GM18526 (cell line): ENCODE results near the gene ASAP3.

Experiments used
- POLR2A ChIP-seq: IDR thresholded peaks from 3 replicates; pipeline ENCODE4 v1.6.1; 2011; ENCODE audit not compliant: insufficient read length; ENCODE audit errors: extremely low read depth

The ASAP3 gene

GRCh38 chr1:23389837-23390321 lies 94.1 kb downstream of the ASAP3 start:
- TF ChIP-seq POLR2A = no peak

GRCh38 chr1:23387494-23387893 lies 96.5 kb downstream of the ASAP3 start:
- TF ChIP-seq POLR2A = no peak

GRCh38 chr1:23385119-23385621 lies 98.8 kb downstream of the ASAP3 start:
- no peak for TF ChIP-seq POLR2A

GRCh38 chr1:23384312-23385058 lies 99.5 kb downstream of the ASAP3 start:
- no peak for TF ChIP-seq POLR2A

GRCh38 chr1:23383577-23384311 lies 100.2 kb downstream of the ASAP3 start:
- no peak for TF ChIP-seq POLR2A

- TF ChIP-seq POLR2A = no peak
Measured at GRCh38 chr1:23381233-23381885, 102.6 kb downstream of the ASAP3 start.

GRCh38 chr1:23380719-23381118 lies 103.3 kb downstream of the ASAP3 start:
- no peak for TF ChIP-seq POLR2A
